ENCODE measurements around the gene SLC6A7.

- no peak for TF ChIP-seq TCF12 (IDR thresholded peaks at IDR 0.05; ENCODE audit: low read depth)
- TF ChIP-seq, protein P1, sequence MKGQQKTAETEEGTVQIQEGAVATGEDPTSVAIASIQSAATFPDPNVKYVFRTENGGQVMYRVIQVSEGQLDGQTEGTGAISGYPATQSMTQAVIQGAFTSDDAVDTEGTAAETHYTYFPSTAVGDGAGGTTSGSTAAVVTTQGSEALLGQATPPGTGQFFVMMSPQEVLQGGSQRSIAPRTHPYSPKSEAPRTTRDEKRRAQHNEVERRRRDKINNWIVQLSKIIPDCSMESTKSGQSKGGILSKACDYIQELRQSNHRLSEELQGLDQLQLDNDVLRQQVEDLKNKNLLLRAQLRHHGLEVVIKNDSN (IDR thresholded peaks at IDR 0.05) = no peak
- TF ChIP-seq, protein P2, sequence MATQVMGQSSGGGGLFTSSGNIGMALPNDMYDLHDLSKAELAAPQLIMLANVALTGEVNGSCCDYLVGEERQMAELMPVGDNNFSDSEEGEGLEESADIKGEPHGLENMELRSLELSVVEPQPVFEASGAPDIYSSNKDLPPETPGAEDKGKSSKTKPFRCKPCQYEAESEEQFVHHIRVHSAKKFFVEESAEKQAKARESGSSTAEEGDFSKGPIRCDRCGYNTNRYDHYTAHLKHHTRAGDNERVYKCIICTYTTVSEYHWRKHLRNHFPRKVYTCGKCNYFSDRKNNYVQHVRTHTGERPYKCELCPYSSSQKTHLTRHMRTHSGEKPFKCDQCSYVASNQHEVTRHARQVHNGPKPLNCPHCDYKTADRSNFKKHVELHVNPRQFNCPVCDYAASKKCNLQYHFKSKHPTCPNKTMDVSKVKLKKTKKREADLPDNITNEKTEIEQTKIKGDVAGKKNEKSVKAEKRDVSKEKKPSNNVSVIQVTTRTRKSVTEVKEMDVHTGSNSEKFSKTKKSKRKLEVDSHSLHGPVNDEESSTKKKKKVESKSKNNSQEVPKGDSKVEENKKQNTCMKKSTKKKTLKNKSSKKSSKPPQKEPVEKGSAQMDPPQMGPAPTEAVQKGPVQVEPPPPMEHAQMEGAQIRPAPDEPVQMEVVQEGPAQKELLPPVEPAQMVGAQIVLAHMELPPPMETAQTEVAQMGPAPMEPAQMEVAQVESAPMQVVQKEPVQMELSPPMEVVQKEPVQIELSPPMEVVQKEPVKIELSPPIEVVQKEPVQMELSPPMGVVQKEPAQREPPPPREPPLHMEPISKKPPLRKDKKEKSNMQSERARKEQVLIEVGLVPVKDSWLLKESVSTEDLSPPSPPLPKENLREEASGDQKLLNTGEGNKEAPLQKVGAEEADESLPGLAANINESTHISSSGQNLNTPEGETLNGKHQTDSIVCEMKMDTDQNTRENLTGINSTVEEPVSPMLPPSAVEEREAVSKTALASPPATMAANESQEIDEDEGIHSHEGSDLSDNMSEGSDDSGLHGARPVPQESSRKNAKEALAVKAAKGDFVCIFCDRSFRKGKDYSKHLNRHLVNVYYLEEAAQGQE (IDR thresholded peaks at IDR 0.05; ENCODE audit: low read depth) = no peak
- no peak for TF ChIP-seq EP300 (IDR thresholded peaks at IDR 0.05; ENCODE audit: borderline replicate concordance)
- TF ChIP-seq NFIC (IDR thresholded peaks at IDR 0.05) = no peak
- no peak for TF ChIP-seq TAF1 (IDR thresholded peaks at IDR 0.05; ENCODE audit: low read depth)
- no peak for TF ChIP-seq FOXM1 (IDR thresholded peaks at IDR 0.05; ENCODE audit: borderline replicate concordance, low read depth)
- no peak for TF ChIP-seq YY1 (IDR thresholded peaks at IDR 0.05; ENCODE audit: low read depth)
- no peak for TF ChIP-seq EGR1 (IDR thresholded peaks at IDR 0.05)
- TF ChIP-seq CEBPB (IDR thresholded peaks at IDR 0.05) = no peak
- TF ChIP-seq ZBTB7A (IDR thresholded peaks at IDR 0.05; ENCODE audit: low read depth) = no peak
- no peak for TF ChIP-seq RAD21 (IDR thresholded peaks at IDR 0.05; ENCODE audit: low read depth)
- TF ChIP-seq TEAD4 (IDR thresholded peaks at IDR 0.05) = no peak
Observed at GRCh38 chr5:150140830-150141229, 49.0 kb upstream of the SLC6A7 start.

Measured in Ishikawa (cell line).